ENCODE measurements around the gene BRINP2.
A peak's percentile ranks its signal among the peaks of the same experiment; 100 is the strongest.

Gene BRINP2

GRCh38 chr1:177170756-177171535, at the start of gene BRINP2:
TSS of gene BRINP2 (plus strand) at chr1:177170958. CDS start at chr1:177229877, 58,919 bp downstream.
- DNase-seq (ENCODE audit: low spot score): peak; percentile 33

GRCh38 chr1:177122461-177123251, 48.1 kb upstream of the BRINP2 start:
- no peak for DNase-seq (ENCODE audit: low spot score)

- no peak for DNase-seq (ENCODE audit: low spot score)
These were observed 46.0 kb upstream of the BRINP2 start for GRCh38 chr1:177124577-177125278.

GRCh38 chr1:177126267-177126666, 44.5 kb upstream of the BRINP2 start:
- DNase-seq (ENCODE audit: low spot score): no peak

GRCh38 chr1:177128665-177129281, 42.0 kb upstream of the BRINP2 start:
- DNase-seq (ENCODE audit: low spot score): no peak

GRCh38 chr1:177130451-177130945, 40.3 kb upstream of the BRINP2 start:
- no peak for DNase-seq (ENCODE audit: low spot score)

- DNase-seq (ENCODE audit: low spot score): no peak
These were observed 39.0 kb upstream of the BRINP2 start for GRCh38 chr1:177131723-177132122.

GRCh38 chr1:177132141-177132540, 38.6 kb upstream of the BRINP2 start:
- DNase-seq (ENCODE audit: low spot score): no peak

- no peak for DNase-seq (ENCODE audit: low spot score)
These were observed 36.7 kb upstream of the BRINP2 start for GRCh38 chr1:177133977-177134538.

GRCh38 chr1:177135250-177135649, 35.5 kb upstream of the BRINP2 start:
- no peak for DNase-seq (ENCODE audit: low spot score)

GRCh38 chr1:177137814-177138213, 32.9 kb upstream of the BRINP2 start:
- no peak for DNase-seq (ENCODE audit: low spot score)

GRCh38 chr1:177138347-177138746, 32.4 kb upstream of the BRINP2 start:
- no peak for DNase-seq (ENCODE audit: low spot score)

GRCh38 chr1:177142010-177142409, 28.7 kb upstream of the BRINP2 start:
- DNase-seq (ENCODE audit: low spot score): no peak

- no peak for DNase-seq (ENCODE audit: low spot score)
These were observed 27.9 kb upstream of the BRINP2 start for GRCh38 chr1:177142791-177143271.

- DNase-seq (ENCODE audit: low spot score): no peak
These were observed 25.4 kb upstream of the BRINP2 start for GRCh38 chr1:177145106-177146070.

- DNase-seq (ENCODE audit: low spot score): no peak
These were observed 24.3 kb upstream of the BRINP2 start for GRCh38 chr1:177146499-177146898.

- no peak for DNase-seq (ENCODE audit: low spot score)
These were observed 8.5 kb upstream of the BRINP2 start for GRCh38 chr1:177162243-177162642.

GRCh38 chr1:177163844-177164379, 6.8 kb upstream of the BRINP2 start:
- DNase-seq (ENCODE audit: low spot score): no peak

GRCh38 chr1:177164380-177165068, 6.2 kb upstream of the BRINP2 start, which contains the start of gene ASTN1:
TSS of gene ASTN1 (minus strand) at chr1:177164712. CDS start at chr1:177164676, 36 bp downstream.
- DNase-seq (ENCODE audit: low spot score): no peak

All from HuH-7.5 (cell line).